ENCODE measurements around the gene SYNDIG1. TPM values are rescaled to one million over a fixed set of nuclear protein-coding genes. Genes with fewer than 3 reads are reported as not detected.

Gene SYNDIG1
- total RNA-seq, 1 experiment from 2014 or later = 17.9 TPM

GRCh38 chr20:24614341-24614740 is 144.9 kb downstream of the SYNDIG1 start:
- CTCF ChIA-PET = no interaction called here
- no TSS peak for BruUV-seq (replicated peaks)
- POLR2A ChIA-PET (ENCODE audit: low non-redundant PET) = no interaction called here

GRCh38 chr20:24615353-24615752 is 145.9 kb downstream of the SYNDIG1 start:
- no peak for DNase-seq (ENCODE audit: low spot score)
- intact Hi-C loops (cut with micrococcal nuclease; ENCODE audit: unreplicated experiment) = no loop called here
- Histone ChIP-seq H3K9me3 (ENCODE audit: low read depth, low read length, poor library complexity, severe bottlenecking) (no peaks in the 10 kb centered on the region), H3K4me3 (ENCODE audit: low read depth, low read length, poor library complexity, severe bottlenecking) (no peak overlapping the region), H3K4me1 (ENCODE audit: insufficient read depth, low read length, poor library complexity, severe bottlenecking) (peaks cover 40% of the 10 kb centered on the region), H3K27ac (ENCODE audit: low read depth, low read length, poor library complexity, severe bottlenecking) (no peak overlapping the region), H3K36me3 (ENCODE audit: insufficient read depth, low read length, poor library complexity, severe bottlenecking) (no peaks in the 10 kb centered on the region), H3K27me3 (replicated peaks; ENCODE audit: insufficient read depth, low read depth, low read length, poor library complexity) (no peaks in the 10 kb centered on the region)
- BruUV-seq (replicated peaks) = no TSS peak
- CTCF ChIA-PET = no interaction called here
- TF ChIP-seq EZH2 (IDR thresholded peaks at IDR 0.05; ENCODE audit: borderline replicate concordance, low read depth, low read length, poor library complexity, severe bottlenecking) (no peak), CTCF (conservative IDR thresholded peaks at IDR 0.05; ENCODE audit: low read depth, low read length) (no peak)
- POLR2A ChIA-PET (ENCODE audit: low non-redundant PET) = no interaction called here

More at GRCh38 chr20:24614341-24614740, 144.9 kb downstream of the SYNDIG1 start:
- Histone ChIP-seq H3K27ac (ENCODE audit: low read depth, low read length, poor library complexity, severe bottlenecking) (no peak overlapping the region), H3K36me3 (ENCODE audit: insufficient read depth, low read length, poor library complexity, severe bottlenecking) (no peaks in the 10 kb centered on the region), H3K27me3 (replicated peaks; ENCODE audit: insufficient read depth, low read depth, low read length, poor library complexity) (no peaks in the 10 kb centered on the region), H3K4me3 (ENCODE audit: low read depth, low read length, poor library complexity, severe bottlenecking) (no peak overlapping the region), H3K4me1 (ENCODE audit: insufficient read depth, low read length, poor library complexity, severe bottlenecking) (peaks cover 51% of the 10 kb centered on the region), H3K9me3 (ENCODE audit: low read depth, low read length, poor library complexity, severe bottlenecking) (no peaks in the 10 kb centered on the region)
- intact Hi-C loops (cut with micrococcal nuclease; ENCODE audit: unreplicated experiment) = loop anchor here (5.0 kb wide), 2 partner anchors 38 to 143 kb away; no protein-coding TSS in a partner anchor
- TF ChIP-seq CTCF (conservative IDR thresholded peaks at IDR 0.05; ENCODE audit: low read depth, low read length) = no peak
- TF ChIP-seq EZH2 (IDR thresholded peaks at IDR 0.05; ENCODE audit: borderline replicate concordance, low read depth, low read length, poor library complexity, severe bottlenecking) = no peak
- DNase-seq (ENCODE audit: low spot score) = no peak

DNA sequence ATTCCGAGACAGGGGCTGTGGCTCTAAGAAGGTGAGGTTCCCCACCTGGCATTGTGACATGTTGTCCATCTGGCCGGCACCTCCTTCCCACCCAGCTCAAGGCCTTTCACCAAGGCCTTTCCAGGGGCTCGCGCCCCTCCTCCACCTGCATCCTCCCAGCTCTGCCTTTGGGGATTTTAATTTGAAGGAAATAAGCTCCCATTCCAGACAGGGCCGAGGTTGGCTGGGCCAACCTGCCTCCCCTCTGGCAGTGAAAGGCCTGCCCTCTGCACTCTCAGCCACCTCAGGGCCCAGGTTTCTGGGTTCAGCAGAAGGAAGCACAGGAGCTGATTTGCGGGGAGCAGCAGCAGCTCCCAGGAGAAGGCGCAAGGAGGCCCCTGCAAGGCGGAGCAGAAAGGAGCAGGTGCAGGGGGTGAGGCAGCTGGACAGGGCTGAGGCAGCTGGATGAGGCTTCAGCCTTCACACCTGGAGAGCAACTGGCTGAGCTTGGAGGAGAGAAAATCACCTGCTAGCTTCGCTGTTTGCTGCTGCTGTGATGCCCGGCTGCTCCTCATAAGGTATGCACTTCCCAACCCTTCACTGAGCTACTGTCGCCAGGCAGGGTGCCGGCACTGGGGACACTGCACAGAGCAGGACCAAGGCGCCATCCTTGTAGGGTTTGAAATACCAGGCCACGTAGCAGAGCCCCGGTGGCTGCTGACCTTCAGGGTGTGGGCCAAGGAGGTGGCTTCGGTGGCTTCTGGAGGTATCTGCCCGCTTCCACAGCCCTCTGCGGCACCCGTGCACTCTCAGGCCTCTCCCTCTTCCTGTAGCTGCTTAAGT is 147.0 kb downstream of the SYNDIG1 start:
- DNase-seq (ENCODE audit: low spot score) = no peak
- CTCF ChIA-PET = no interaction called here

More for the DNA sequence above, 147.0 kb downstream of the SYNDIG1 start:
- Histone ChIP-seq H3K27ac (ENCODE audit: low read depth, low read length, poor library complexity, severe bottlenecking) (no peak overlapping the region), H3K9me3 (ENCODE audit: low read depth, low read length, poor library complexity, severe bottlenecking) (no peaks in the 10 kb centered on the region), H3K4me1 (ENCODE audit: insufficient read depth, low read length, poor library complexity, severe bottlenecking) (peaks cover 29% of the 10 kb centered on the region), H3K27me3 (replicated peaks; ENCODE audit: insufficient read depth, low read depth, low read length, poor library complexity) (no peaks in the 10 kb centered on the region), H3K4me3 (ENCODE audit: low read depth, low read length, poor library complexity, severe bottlenecking) (no peak overlapping the region), H3K36me3 (ENCODE audit: insufficient read depth, low read length, poor library complexity, severe bottlenecking) (no peaks in the 10 kb centered on the region)
- no TSS peak for BruUV-seq (replicated peaks)
- intact Hi-C loops (cut with micrococcal nuclease; ENCODE audit: unreplicated experiment) = no loop called here
- TF ChIP-seq EZH2 (IDR thresholded peaks at IDR 0.05; ENCODE audit: borderline replicate concordance, low read depth, low read length, poor library complexity, severe bottlenecking) = no peak
- TF ChIP-seq CTCF (conservative IDR thresholded peaks at IDR 0.05; ENCODE audit: low read depth, low read length) = no peak
- POLR2A ChIA-PET (ENCODE audit: low non-redundant PET) = no interaction called here

Data from A673 (cell line).